HG02852 (cell line): ENCODE results near the gene LYPD4.

ENCODE experiments used
- ATAC-seq: cut with Tn5 transposase; IDR thresholded peaks from one replicate; pipeline ENCODE4 v1.9.1; 2021; ENCODE audit warnings: mild to moderate bottlenecking, moderate library complexity; ENCODE audit not compliant: unreplicated experiment

LYPD4 gene

GRCh38 chr19:41853344-41853743 is 8.9 kb upstream of the LYPD4 start:
- ATAC-seq, result no peak

- ATAC-seq, result no peak
Measured at GRCh38 chr19:41851456-41851855, 7.0 kb upstream of the LYPD4 start.

GRCh38 chr19:41850381-41850780 is 5.9 kb upstream of the LYPD4 start:
- ATAC-seq, result no peak

GRCh38 chr19:41849067-41849466 is 4.6 kb upstream of the LYPD4 start:
- ATAC-seq, result no peak

- no peak for ATAC-seq
Measured at GRCh38 chr19:41848666-41849065, 4.2 kb upstream of the LYPD4 start.

GRCh38 chr19:41847351-41848105 is 3.0 kb upstream of the LYPD4 start:
- ATAC-seq, result no peak

- no peak for ATAC-seq
Measured at GRCh38 chr19:41845051-41845590, 638 bp upstream of the LYPD4 start.

- ATAC-seq, result no peak
Measured at GRCh38 chr19:41845001-41845050, 343 bp upstream of the LYPD4 start, which contains the start of gene DMRTC2. TSS of gene DMRTC2 (plus strand) at chr19:41845042. CDS start at chr19:41847429, 2,387 bp downstream.

- no peak for ATAC-seq
Measured at GRCh38 chr19:41843371-41843770, 1.1 kb downstream of the LYPD4 start.

- ATAC-seq, result no peak
Measured at GRCh38 chr19:41839211-41839610, 5.3 kb downstream of the LYPD4 start.

GRCh38 chr19:41837981-41838708 is 6.3 kb downstream of the LYPD4 start:
- ATAC-seq, result no peak

GRCh38 chr19:41821003-41821735 is 23.3 kb downstream of the LYPD4 start:
- ATAC-seq, result no peak

- no peak for ATAC-seq
Measured at GRCh38 chr19:41816761-41817160, 27.7 kb downstream of the LYPD4 start.

- ATAC-seq, result no peak
Measured at GRCh38 chr19:41815301-41815700, 29.2 kb downstream of the LYPD4 start.

- no peak for ATAC-seq
Measured at GRCh38 chr19:41813911-41814310, 30.6 kb downstream of the LYPD4 start.

GRCh38 chr19:41811981-41812380 is 32.5 kb downstream of the LYPD4 start:
- no peak for ATAC-seq

- ATAC-seq, result no peak
Measured at GRCh38 chr19:41811036-41811435, 33.4 kb downstream of the LYPD4 start.

GRCh38 chr19:41810301-41810700 is 34.2 kb downstream of the LYPD4 start:
- no peak for ATAC-seq

- ATAC-seq, result no peak
Measured at GRCh38 chr19:41808663-41809566, 35.6 kb downstream of the LYPD4 start.

GRCh38 chr19:41807176-41807575 is 37.3 kb downstream of the LYPD4 start:
- ATAC-seq, result no peak

GRCh38 chr19:41804336-41804735 is 40.1 kb downstream of the LYPD4 start:
- ATAC-seq, result no peak
